ENCODE measurements around the gene ROMO1.
"Not testable (repeated sequence)": the region's sequence is repeated elsewhere in the genome, so short reads cannot be mapped to it uniquely, and the experiment has no call there.

Gene ROMO1

DNA sequence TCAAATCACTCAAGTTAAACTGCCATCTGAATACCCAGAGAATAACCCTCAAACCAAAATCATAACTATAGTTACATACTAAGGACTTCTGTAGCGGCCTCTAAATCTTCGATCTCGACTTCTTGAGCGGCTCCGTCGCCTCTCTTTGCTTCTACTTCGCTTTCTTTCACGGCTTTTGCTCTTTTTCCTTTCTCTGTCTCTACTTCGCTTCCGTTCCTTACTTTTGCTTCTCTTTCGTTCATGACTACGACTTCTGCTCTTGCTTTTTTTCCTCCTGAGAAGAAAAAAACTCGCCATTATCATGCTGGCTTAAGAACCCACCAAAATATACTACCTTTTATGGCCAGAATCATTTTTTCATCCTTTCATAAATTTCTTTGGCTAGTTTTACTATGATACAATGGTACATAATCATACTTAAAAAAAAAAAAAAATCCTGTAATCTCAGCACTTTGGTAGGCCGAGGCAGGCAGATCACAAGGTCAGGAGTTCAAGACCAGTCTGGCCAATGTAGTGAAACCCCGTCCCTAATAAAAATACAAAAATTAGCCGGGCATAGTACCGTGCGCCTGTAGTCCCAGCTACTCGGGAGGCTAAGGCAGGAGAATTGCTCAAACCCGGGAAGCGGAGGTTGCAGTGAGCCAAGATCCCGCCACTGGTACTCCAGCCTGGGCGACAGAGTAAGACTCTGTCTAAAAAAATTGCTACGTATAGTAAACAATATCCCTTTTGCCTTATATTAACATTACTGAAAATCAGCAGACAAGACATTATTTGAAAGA lies 32.8 kb downstream of the ROMO1 start:
- no peak for DNase-seq

DNA sequence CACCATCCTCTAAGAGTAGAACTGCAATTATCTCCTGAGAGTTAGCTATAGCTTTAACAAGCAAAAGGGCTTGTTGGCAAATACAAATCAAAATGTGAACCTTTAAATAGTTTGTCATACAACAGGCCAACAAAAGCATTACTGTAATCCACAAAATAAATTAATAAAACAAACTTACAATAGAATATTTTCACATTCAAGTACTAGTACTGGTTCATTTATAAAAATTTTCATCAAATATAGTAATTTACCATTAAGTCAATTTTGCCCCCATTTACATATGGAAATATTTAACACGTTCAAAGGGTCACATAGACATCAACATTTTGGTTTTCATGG lies 33.4 kb downstream of the ROMO1 start:
- no peak for DNase-seq

DNA sequence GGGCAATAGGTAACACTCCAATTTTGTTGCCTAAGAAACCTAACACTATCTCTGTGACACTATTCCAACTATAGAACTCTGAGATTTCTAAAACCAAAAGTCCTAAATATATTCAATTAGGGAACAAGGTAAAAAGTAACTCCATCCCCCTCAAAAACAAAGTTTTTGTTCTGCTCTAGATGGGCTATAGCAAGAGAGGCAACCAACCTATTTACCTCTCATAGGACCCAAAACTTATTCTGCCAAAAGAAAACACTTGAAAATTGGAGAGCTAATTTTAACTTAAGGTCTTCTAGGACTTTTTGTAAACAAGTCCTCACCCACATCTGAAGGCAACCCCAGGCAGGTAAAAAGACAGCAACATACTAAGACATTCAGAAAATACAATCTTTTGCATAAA lies 35.2 kb downstream of the ROMO1 start:
- DNase-seq = no peak

DNA sequence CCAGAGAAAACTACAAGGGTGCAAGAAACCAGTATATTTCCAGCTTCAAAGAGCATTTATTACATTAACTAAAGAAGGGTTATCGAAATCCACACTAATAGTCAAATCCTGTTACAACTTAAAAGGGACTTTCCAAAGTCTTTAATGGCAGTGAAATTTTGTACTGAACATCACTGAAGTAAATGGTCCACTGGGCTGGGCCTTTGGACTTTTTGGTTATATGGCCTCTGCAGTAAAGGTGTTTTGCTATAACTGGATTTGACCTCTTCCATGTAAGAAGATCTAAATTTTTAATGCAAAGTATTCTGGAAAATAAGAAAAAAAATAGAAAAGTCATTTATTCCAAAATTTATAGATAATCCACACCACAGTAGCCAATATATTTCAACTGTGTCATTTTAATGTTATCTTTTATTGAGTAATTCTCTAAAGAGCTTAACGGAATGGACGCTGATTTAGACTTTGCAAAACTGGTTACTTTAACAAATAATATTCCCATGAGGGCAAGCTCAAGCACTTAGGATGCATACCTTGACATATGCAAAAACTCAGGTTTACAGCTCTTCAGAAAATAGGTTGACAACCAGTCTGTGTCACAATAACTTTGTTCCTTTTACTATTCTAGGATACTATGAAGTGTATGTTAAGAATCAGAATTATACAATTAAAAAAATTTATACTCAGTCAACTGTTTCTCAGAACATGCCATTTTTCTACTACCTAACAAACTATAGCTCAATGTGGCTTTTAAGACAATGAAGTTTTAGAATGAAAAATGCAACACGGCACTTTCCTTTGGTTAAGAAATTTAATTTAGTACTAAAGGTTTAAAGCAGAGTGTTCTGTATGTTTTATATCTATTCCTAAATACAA lies 35.8 kb downstream of the ROMO1 start:
- no peak for DNase-seq

DNA sequence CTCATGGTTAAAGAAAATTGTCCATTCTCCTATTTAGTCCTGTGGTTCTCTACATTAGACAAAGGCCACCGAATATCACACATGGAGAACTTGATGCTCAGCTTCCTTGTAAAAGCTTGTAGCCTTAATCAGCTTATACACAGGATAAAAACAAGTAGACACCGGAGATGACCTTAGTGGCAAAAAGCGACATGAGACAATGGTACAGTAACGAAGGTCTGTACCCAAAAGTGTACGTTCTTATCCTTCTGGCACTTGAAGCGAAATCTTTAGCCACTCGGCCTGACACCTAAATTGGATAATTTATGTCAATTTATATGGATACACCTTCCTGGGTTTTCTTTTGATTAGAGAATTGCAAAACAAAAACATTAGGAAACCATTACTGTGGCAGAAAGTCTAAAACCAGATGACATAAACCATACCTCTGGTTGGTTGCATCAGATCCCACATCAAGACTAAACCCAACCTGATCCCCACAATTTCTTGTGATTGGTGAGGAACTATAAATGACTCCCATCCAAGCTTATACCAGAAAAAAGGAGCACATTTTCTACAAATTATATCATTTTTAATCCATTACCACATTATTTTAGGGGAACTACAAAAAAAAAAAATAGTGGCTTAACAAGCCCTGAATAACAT lies 36.7 kb downstream of the ROMO1 start:
- DNase-seq = no peak

DNA sequence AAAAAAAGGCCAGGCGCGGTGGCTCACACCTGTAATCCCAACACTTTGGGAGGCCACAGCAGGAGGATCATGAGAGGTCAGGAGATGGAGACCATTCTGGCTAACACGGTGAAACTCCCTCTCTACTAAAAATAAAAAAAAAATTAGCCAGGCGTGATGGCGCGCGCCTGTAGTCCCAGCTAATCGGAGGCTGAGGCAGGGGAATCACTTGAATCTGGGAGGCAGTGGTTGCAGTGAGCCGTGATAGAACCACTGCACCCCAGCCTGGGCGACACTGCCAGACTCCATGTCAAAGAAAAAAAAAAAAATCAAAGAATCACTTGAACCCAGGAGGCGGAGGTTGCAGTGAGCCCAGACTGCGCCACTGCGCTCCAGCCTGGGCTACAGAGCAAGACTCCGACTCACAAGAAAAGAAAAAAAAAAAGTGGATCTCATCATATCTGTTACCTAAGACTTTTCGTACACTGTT lies 38.7 kb downstream of the ROMO1 start:
- no peak for DNase-seq

DNA sequence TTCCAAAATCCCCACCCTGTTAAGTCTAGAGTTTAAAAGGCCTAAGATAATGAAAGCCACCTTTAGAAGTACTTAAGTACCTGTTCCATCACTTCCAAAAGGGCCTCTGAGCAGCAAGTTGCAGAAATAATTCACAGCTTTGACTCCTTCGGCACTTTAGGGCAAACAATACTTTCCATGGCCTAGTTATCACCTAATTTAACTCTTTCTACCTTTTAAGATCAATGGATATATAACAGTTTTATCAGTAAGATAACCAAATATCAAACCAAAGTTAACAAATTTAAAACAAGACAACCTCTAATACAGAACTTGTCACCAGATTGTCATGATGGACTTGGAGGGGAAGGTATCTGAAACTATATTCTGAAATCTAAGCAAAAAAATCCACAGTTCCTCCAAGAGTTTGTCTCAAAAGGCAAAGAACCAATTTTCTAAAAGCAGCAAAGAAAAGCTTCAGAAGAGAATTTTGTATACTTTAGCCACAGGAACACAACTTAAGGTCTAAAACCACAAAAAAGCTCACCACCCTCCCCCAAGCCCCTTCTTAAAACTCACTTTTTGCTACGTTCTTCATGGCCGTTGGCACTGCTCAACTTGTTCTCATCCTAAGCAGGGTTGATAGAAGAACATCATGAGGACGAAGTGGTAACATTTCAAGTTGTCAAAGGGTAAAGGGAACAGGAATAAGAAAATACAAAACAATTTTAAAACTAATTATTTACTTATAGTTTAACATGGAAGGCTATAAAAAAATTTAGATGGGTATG lies 39.4 kb downstream of the ROMO1 start:
- DNase-seq = no peak

DNA sequence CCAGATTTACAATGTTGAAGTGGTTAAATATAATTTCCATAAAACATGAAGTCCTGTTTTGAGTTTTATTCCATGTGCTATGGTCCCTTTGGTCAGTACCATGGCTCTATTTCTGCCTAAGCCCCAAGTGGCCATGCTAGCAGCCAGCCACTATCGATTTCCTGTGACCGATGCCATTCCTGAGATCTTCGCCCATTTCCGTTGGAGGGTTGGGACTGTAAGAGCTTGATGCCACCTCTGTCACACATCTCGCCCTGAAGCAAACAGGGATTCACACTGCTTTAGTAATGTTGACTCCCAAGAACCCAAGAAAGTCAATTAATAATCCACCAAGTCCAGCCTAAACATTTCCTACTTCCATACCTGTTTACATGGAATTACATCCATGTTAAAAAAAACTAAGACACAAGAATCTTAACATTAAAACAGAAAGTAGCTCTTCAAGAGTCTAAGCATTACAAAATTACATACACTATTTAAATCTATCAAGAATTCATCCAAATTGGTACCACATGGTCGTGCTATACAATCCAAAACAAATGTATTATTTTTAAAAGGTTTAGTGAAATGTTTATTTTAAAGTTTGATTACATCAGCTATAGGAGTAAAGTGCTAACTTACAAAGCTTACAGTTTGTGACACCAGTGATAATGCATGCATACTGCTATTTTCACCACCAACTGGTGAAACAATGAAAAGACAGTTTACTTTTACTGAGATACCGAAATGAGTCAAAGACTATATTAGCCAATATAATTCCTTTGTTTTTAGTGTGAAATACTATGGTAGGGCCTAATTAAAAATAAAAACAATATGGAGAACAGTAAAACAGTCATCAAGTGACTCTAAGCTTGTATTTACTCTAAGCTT lies 40.3 kb downstream of the ROMO1 start:
- DNase-seq = no peak

DNA sequence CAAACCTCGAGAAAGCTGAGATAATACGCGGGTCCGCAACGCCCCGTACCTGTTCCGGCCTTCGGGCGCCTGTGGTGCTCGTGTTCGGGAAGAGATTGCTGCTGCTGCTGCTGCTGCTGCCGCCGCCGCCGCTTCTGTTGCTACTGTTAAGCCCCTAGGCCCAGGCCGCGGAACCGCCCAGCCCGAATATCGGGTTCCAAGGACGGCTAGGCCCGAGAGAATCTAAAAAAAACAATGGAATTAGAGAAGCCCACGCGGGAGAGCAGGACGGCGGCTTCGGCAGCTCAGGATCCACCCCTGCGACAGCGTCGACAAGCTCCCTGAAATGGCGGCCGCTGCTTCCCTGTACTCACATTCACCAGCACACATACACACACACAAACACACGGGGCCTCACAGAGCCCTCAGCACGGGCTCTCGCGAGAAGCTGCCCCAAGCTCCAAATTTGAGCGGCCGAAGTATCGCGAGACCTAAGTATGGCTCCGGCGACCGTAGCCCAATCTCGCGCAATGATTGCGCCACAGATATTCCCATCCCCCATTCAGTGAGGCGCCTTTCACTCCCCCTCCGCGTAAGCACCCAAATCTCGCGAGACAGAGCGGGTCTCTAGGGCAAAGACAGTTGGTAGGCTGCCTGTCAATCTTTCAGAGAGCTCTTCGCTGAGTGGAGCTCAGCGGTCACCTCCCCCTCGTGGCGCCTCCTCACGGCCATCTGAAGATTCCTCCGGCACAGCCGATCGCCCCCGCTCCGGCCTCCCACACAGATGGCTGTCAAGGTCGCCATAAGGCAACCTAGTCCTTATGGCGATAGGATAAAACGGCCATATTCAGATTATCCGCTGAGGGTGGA lies 42.9 kb downstream of the ROMO1 start, which contains the start of gene RBM39:
Gene RBM39, minus strand, starts transcription at position 369 of the 849 bp plus-strand sequence. CDS start 1,386 bp downstream, outside the sequence.
- peak; percentile 99 for DNase-seq

DNA sequence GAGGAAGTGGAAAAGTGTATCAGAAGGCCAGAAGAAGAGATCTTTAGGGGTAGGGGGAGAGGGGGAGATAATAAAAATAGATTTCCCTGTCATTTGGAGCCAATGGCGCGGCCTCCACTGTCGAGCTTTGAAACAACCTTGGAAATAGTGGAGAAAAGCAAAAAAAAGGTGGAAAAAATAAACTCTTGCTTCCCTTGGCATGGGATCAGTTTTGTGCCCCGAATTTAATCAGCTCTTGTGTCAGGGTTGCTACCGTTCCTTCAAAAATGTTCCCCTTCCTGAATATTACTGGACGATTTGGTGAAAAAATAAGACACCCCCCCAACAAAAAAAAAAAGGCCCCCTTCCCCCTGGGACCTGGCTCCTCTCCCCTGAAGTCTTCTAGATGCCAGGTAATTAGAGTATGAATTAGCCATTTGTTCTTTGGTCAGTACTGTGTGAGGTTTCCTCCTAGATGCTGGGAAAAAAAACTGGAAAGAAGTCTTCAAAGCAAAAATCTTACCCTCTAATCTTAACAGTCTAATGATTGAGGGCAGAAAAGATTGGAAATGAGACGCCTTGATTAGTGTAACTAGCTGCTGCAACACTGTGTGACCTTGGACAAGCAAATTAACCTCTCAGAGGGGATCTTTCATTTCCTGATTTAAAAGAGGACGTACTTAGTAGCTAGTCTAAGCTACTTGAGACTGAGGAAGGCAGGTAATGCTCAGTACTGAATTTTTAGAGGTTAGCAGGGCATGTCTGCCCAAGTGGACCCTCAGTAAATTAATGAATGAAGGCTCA lies 43.7 kb downstream of the ROMO1 start:
- DNase-seq = peak; percentile 44

DNA sequence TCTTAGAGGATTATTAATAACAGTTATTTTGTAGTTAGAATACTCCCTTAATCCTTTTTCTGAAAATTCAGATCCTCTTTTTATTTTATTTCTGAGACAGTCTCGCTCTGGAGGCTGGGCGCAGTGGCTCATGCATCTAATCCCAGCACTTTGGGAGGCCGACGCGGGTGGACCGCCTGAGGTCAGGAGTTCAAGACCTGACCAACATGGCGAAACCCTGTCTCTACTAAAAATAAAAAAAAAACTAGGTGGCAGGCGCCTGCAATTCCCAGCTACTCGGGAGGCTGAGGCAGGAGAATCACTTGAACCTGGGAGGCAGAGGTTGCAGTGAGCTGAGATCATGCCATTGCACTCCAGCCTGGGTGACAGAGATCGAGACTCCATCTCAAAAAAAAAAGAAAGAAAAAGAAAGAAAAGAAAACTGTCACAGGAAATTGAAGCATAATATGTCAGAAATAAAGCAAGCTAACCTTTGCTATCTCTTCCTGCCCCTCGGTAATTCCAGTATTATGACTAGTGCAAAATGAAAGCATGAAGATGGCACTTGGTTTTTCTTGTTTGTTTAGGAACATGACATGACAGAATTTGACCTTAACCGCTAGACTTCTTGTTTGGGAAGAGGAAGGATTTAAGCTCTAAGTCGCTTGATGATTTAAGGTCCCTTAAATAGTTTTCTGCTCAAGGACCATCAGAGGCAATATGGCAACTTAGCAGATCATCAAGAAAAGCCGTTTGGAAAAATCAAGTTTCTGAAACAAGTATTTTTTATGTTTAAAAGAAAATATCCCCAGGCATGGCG lies 44.7 kb downstream of the ROMO1 start:
- DNase-seq = no peak

DNA sequence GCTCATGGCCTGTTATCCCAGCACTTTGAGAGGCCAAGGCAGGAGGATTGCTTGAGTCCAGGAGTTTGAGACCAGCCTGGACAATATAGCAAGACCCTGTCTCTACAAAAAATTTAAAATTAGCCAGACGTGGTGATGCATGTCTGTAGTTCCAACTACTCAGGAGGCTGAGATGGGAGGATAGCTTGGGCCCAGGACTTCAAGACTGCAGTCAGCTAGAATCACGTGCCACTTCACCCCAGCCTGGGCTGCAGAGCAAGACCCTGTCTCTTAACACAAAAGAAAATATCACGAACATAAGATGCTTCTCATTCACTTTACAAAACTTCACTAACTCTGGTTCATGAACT lies 45.3 kb downstream of the ROMO1 start:
- not testable (repeated sequence) for DNase-seq
